ENCODE measurements around the gene MBNL2.

Gene MBNL2

GRCh38 chr13:97179501-97179900 is 42.6 kb upstream of the MBNL2 start:
- Histone ChIP-seq H3K9me3 (ENCODE audit: control insufficient read depth, insufficient read depth, low read length) (no peaks in the 10 kb centered on the region), H3K27ac (ENCODE audit: low read depth, low read length) (no peak overlapping the region), H4K20me1 (ENCODE audit: control insufficient read depth, insufficient read depth, low read depth, low read length) (no peaks in the 10 kb centered on the region), H3K4me2 (ENCODE audit: low read length) (no peak overlapping the region), H3K9me2 (replicated peaks; ENCODE audit: control insufficient read depth, low read length) (no peaks in the 10 kb centered on the region), H3K27me3 (ENCODE audit: control insufficient read depth, low read length) (peaks cover 6% of the 10 kb centered on the region; the same call in 1 of the 2 replicates), H3K36me3 (ENCODE audit: control insufficient read depth, low read length) (no peaks in the 10 kb centered on the region), H3K4me3 (ENCODE audit: low read length) (no peak overlapping the region), H3K79me2 (ENCODE audit: control insufficient read depth, low read length) (no peaks in the 10 kb centered on the region), H3K4me1 (ENCODE audit: control insufficient read depth, low read length) (no peaks in the 10 kb centered on the region), H3F3A (ENCODE audit: control insufficient read depth, insufficient read depth) (no peaks in the 10 kb centered on the region)
- no peak for TF ChIP-seq EZH2phosphoT487 (IDR thresholded peaks at IDR 0.05; ENCODE audit: borderline replicate concordance, low read length)
- no peak for TF ChIP-seq CTCF (IDR thresholded peaks at IDR 0.05; ENCODE audit: low read depth, low read length, poor library complexity, severe bottlenecking)

- TF ChIP-seq CTCF (IDR thresholded peaks at IDR 0.05; ENCODE audit: low read depth, low read length, poor library complexity, severe bottlenecking) (no peak), EZH2phosphoT487 (IDR thresholded peaks at IDR 0.05; ENCODE audit: borderline replicate concordance, low read length) (no peak)
Observed at GRCh38 chr13:97182111-97182890, 39.8 kb upstream of the MBNL2 start.

GRCh38 chr13:97185291-97185690 is 36.8 kb upstream of the MBNL2 start:
- Histone ChIP-seq H3K27me3 (ENCODE audit: control insufficient read depth, low read length) (0 out of 2 replicates have a peak, but pooled peaks cover 4% of the 10 kb centered on the region), H3K9me3 (ENCODE audit: control insufficient read depth, insufficient read depth, low read length) (no peaks in the 10 kb centered on the region), H3K27ac (ENCODE audit: low read depth, low read length) (no peak overlapping the region), H4K20me1 (ENCODE audit: control insufficient read depth, insufficient read depth, low read depth, low read length) (no peaks in the 10 kb centered on the region), H3F3A (ENCODE audit: control insufficient read depth, insufficient read depth) (no peaks in the 10 kb centered on the region), H3K9me2 (replicated peaks; ENCODE audit: control insufficient read depth, low read length) (no peaks in the 10 kb centered on the region), H3K4me2 (ENCODE audit: low read length) (no peak overlapping the region), H3K36me3 (ENCODE audit: control insufficient read depth, low read length) (no peaks in the 10 kb centered on the region), H3K79me2 (ENCODE audit: control insufficient read depth, low read length) (no peaks in the 10 kb centered on the region), H3K4me1 (ENCODE audit: control insufficient read depth, low read length) (no peaks in the 10 kb centered on the region), H3K4me3 (ENCODE audit: low read length) (no peak overlapping the region)
- TF ChIP-seq EZH2phosphoT487 (IDR thresholded peaks at IDR 0.05; ENCODE audit: borderline replicate concordance, low read length) (no peak), CTCF (IDR thresholded peaks at IDR 0.05; ENCODE audit: low read depth, low read length, poor library complexity, severe bottlenecking) (no peak)

More at GRCh38 chr13:97182111-97182890, 39.8 kb upstream of the MBNL2 start:
- H3K4me2 ChIP-seq (ENCODE audit: low read length): no peak overlapping the region
- H3K27ac ChIP-seq (ENCODE audit: low read depth, low read length): no peak overlapping the region
- H3K4me3 ChIP-seq (ENCODE audit: low read length): no peak overlapping the region
- no peaks in the 10 kb centered on the region for H3K79me2 ChIP-seq (ENCODE audit: control insufficient read depth, low read length)
- no peaks in the 10 kb centered on the region for H3F3A ChIP-seq (ENCODE audit: control insufficient read depth, insufficient read depth)
- no peaks in the 10 kb centered on the region for H3K9me3 ChIP-seq (ENCODE audit: control insufficient read depth, insufficient read depth, low read length)
- no peaks in the 10 kb centered on the region for H4K20me1 ChIP-seq (ENCODE audit: control insufficient read depth, insufficient read depth, low read depth, low read length)
- no peaks in the 10 kb centered on the region for H3K9me2 ChIP-seq (replicated peaks; ENCODE audit: control insufficient read depth, low read length)
- no peaks in the 10 kb centered on the region for H3K36me3 ChIP-seq (ENCODE audit: control insufficient read depth, low read length)
- peaks cover 4% of the 10 kb centered on the region; the same call in 1 of the 2 replicates for H3K27me3 ChIP-seq (ENCODE audit: control insufficient read depth, low read length)
- H3K4me1 ChIP-seq (ENCODE audit: control insufficient read depth, low read length): no peaks in the 10 kb centered on the region

All from DOHH2 (cell line).